HG03571 (cell line): ENCODE data around the gene PATE4.

ENCODE experiments used
- ATAC-seq: cut with Tn5 transposase; IDR thresholded peaks from one replicate; pipeline ENCODE4 v1.9.1; 2021; ENCODE audit not compliant: unreplicated experiment

Gene PATE4

GRCh38 chr11:125887373-125888324 is 54.5 kb downstream of the PATE4 start, which contains the start of gene HYLS1:
HYLS1 (plus strand) TSS chr11:125887668; CDS start chr11:125899369, 11,701 bp downstream.
- ATAC-seq, result peak; percentile 87
